ENCODE data around the gene TNFRSF17.
"Not testable (repeated sequence)": the region's sequence is repeated elsewhere in the genome, so short reads cannot be mapped to it uniquely, and the experiment has no call there.

TNFRSF17 gene

GRCh38 chr16:11970292-11970691 is 5.3 kb downstream of the TNFRSF17 start:
- DNase-seq (ENCODE audit: low read depth) = not testable (repeated sequence)

DNA sequence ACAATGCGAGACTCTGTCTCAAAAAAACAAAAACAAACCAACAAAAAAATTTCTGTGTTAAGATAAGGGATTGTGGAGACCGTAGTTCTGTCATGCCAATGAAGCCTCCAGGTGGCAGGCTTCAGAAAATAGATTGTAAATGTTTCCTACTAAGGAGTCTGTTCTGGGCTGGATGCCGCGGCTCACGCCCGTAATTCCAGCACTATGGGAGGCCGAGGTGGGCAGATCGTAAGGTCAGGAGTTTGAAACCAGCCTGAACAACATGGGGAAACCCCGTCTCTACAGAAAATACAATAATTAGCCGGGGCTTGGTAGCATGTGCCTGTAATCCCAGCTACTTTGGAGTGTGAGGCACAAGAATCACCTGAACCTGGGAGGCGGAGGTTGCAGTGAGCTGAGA is 7.1 kb downstream of the TNFRSF17 start:
- no peak for DNase-seq (ENCODE audit: low read depth)

DNA sequence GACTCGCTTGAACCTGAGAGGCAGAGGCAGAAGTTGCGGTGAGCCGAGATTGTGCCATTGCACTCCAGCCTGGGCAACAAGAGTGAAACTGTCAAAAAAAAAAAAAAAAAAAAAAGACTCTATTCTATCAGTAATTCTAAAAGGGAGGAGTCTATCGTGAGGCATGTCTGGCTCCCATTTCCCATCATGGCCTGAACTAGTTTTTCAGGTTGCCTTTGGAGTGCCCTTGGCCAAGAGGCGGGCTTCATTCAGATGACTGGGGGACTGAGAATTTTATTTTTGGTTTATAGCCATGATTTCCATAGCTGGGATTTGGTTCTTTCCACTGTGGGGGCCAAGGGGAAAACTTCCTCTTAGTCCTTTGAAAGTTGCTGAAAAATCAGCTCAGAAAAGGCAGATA is 8.1 kb downstream of the TNFRSF17 start:
- no peak for DNase-seq (ENCODE audit: low read depth)

- DNase-seq (ENCODE audit: low read depth) = no peak
Measured at GRCh38 chr16:11976850-11977375, 11.9 kb downstream of the TNFRSF17 start.

GRCh38 chr16:11977376-11978041 is 12.5 kb downstream of the TNFRSF17 start:
- no peak for DNase-seq (ENCODE audit: low read depth)

- DNase-seq (ENCODE audit: low read depth) = no peak
Measured at GRCh38 chr16:11978080-11978479, 13.1 kb downstream of the TNFRSF17 start.

DNA sequence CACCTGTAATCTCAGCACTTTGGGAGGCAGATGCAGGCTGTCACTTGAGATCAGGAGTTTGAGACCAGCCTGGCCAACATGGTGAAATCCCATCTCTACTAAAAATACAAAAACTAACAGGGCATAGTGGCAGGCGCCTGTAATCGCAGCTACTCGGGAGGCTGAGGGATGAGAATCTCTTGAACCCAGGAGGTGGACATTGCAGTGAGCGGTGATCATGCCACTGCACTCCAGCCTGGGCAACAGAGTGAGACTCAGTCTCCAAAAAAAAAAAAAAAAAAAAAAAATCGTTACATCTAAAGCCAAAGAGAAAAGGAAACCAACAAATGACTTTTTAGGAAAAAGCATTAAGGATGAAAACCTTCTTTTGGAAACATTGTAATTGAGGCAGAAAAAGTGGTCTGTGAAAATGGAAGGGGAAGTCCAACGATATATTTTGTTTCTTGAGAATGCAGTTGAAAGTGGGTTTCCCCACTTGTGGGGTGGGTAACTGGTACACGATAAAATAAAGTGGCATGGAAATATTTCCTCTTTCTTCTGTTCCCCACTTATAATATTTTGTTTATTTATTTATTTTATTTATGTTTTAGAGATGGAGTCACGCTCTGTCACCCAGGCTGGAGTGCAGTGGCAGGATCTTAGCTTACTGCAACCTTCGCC is 14.1 kb downstream of the TNFRSF17 start:
- no peak for DNase-seq (ENCODE audit: low read depth)

DNA sequence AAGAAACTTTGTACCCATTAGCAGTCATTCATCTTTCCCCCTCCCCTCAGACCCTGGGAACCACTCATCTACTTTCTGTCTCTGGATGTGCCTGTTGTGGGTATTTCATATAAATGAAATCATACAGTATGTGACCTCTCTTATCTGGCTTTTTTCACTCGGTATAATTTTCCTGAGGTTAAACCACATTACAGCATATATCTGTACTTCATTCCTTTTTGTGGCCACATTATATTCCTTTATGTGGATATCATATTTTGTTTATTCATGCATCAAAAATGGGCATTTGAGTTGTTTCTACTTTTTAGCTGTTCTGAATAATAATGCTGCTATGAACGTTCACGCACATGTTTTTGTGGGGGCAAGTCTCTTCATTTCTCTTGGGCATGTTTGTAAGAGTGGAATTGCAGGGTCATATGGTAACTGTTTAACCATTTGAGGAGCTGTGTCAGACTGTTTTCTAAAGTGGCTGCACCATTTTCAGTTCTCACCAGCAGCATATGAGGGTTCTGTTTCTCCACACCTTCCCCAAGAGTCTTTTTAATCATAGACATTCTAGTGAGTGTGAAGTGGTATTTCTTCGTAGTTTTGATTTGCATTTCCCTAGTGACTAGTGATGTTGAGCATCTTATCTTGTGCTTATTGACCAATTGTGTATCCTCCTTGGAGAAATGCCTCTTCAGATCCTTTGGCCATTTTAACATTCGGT is 15.3 kb downstream of the TNFRSF17 start:
- no peak for DNase-seq (ENCODE audit: low read depth)

- DNase-seq (ENCODE audit: low read depth) = no peak
Measured at GRCh38 chr16:11985250-11985649, 20.2 kb downstream of the TNFRSF17 start.

DNA sequence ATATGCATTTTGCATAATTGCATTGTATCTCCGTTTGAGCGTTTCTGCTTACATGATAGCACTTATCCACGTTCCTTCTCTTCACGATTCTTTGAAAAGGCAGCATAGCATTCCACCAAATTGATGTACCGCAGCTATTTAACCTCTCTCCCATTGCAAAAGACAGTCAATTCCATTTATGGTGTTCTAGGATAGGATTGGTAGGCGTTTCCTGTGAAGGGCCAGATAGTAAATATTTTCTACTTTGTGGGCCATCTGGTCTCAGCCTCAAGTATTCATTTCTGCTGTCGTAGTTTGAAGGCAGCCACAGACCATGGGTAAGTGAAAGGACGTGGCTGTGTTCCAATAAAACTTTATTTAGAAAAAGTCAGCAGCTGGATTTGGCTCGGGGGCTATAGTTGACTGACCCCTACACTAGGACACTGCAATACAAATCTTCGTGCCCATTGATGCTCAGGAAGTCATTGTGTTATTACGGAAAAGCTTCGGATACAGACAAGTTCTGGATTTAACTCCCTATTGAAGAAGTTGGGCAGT is 21.6 kb downstream of the TNFRSF17 start:
- no peak for DNase-seq (ENCODE audit: low read depth)

DNA sequence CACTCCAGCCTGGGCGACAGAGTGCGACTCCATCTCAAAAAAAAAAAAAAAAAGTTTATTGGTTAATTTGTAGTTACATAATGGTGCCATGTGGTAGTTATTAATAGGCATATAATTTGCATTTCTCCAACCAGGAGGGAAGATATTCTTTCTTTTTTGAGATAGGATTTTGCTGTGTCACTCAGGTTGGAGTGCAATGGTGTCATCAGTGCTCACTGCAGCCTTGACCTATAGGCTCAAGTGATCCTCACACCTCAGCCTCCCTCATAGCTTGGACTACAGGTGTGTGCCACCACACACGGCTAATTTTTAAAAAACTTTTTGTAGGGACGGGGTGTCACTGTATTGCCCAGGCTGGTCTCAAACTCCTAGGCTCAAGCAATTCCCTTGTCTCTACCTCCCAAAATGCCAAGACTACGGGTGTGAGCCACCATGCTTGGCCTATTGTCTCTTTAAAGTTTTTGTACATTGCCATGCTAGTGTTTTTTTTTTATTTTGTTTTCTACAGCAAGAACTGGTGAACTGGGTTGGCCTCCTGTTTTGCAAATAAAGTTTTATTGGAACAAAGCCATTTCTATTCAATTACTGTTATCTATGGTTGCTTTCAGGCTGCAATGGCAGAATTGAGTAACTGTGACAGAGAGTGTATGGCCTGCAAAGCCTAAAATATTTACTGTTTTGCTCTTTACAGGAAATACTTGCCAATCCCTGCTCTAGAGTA is 23.4 kb downstream of the TNFRSF17 start:
- DNase-seq (ENCODE audit: low read depth) = no peak

GRCh38 chr16:11990702-11991390 is 25.8 kb downstream of the TNFRSF17 start:
- DNase-seq (ENCODE audit: low read depth) = no peak

- no peak for DNase-seq (ENCODE audit: low read depth)
Measured at GRCh38 chr16:11992008-11992584, 27.1 kb downstream of the TNFRSF17 start.

GRCh38 chr16:11992586-11993524 is 27.8 kb downstream of the TNFRSF17 start:
- DNase-seq (ENCODE audit: low read depth) = no peak

- DNase-seq (ENCODE audit: low read depth) = no peak
Measured at GRCh38 chr16:11994143-11995119, 29.4 kb downstream of the TNFRSF17 start.

GRCh38 chr16:11996433-11997330 is 31.7 kb downstream of the TNFRSF17 start:
- DNase-seq (ENCODE audit: low read depth) = no peak

DNA sequence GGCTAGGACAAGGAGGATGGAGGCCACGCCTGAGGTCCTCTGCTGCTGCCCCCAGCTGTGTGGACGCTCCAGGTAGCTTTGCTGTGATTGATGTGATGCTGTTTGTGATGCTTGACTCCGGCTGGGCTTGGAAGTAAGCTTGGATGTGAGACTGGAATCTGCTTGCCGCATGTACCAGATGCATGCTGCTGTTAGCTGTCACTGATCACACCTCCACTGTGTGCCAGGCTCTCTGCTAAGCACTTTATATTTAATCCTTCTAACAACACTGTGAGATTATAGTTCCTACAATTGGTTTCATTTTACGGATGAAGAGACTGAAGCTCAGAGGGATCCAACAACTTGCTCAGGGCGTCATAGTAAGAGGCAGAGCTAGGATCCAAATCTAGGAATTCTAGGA is 35.0 kb downstream of the TNFRSF17 start:
- DNase-seq (ENCODE audit: low read depth) = no peak
